HCT116 (cell line): ENCODE results near the gene FXYD2. TPM values are rescaled to one million over a fixed set of nuclear protein-coding genes. Genes with fewer than 3 reads are reported as not detected.

ENCODE experiments used
- ATAC-seq: fragments of 200-7000 bp; cut with Tn5 transposase; 2 replicates; pipeline ENCODE4 v1.9.1; 2020; ENCODE audit warnings: mild to moderate bottlenecking, moderate library complexity
- BruUV-seq: library from RNA; stranded (reverse); fragments of 400-500 nt; replicated peaks from 2 replicates; lab custom pipeline; 2021; lab: Mats Ljungman, UMichigan
- CTCF ChIA-PET: fragments of 300-600 bp; sonication (Branson Sonifier 250); formaldehyde crosslinking; loops from one replicate; lab custom pipeline; 2021; ENCODE audit warnings: antibody characterized with exemption; lab: Charles Lee
- POLR2A ChIA-PET: fragments of 300-600, 350-600 bp; sonication (Branson Sonifier 250); formaldehyde crosslinking; loops from one replicate; lab custom pipeline; 2021; ENCODE audit warnings: antibody characterized with exemption; lab: Charles Lee
- RAD21 ChIA-PET, 2 experiments: fragments of 300-600 bp; sonication (Branson Sonifier 250); formaldehyde crosslinking; loops; one replicate each; lab custom pipeline; 2023; ENCODE audit warnings: low total read pairs in 2 of 2; ENCODE audit not compliant: uncharacterized antibody in 2 of 2, unreplicated experiment in 2 of 2, low non-redundant PET in 1 of 2; lab: Charles Lee
- DNase-seq: peaks from one replicate; pipeline ENCODE4 v3.0.0-alpha.2; 2010; ENCODE audit warnings: low read depth, low spot score
- H2AFZ ChIP-seq: fragments of 200-600 bp; shearing (Covaris generic), sonication (generic); 2 replicates; pipeline ENCODE4 v1.6.1; 2017; ENCODE audit warnings: low read depth, mixed run types, mixed read lengths, antibody characterized with exemption, low read length; ENCODE audit not compliant: poor library complexity, severe bottlenecking
- H3K27ac ChIP-seq: 2 replicates; pipeline ENCODE4 v1.5.1; 2012; ENCODE audit warnings: low read depth, low read length
- H3K27me3 ChIP-seq: fragments of 200-600 bp; sonication (generic); 2 replicates; pipeline ENCODE4 v1.6.1; 2016; ENCODE audit warnings: mixed run types, low read length, mixed read lengths; ENCODE audit not compliant: insufficient read depth
- H3K36me3 ChIP-seq, 2 experiments: fragments of 200-500 bp in 1 of 2; fragments of 200-600 bp in 1 of 2; sonication (Bioruptor generic) in 1 of 2; sonication (generic) in 1 of 2; 2 replicates each; pipeline versions ENCODE4 v1.5.1 to v1.6.1; 2014 to 2016; ENCODE audit warnings: low read length in 2 of 2, inconsistent platforms in 1 of 2, mixed read lengths in 1 of 2, mixed run types in 1 of 2; ENCODE audit not compliant: insufficient read depth in 2 of 2, control insufficient read depth in 1 of 2
- H3K4me1 ChIP-seq, 2 experiments: fragments of 200-600 bp in 1 of 2; sonication (generic) in 1 of 2; 2 replicates each; pipeline versions ENCODE4 v1.5.1 to v1.6.1; 2012 to 2017; ENCODE audit warnings: low read length in 2 of 2, inconsistent platforms in 1 of 2, mild to moderate bottlenecking in 1 of 2, mixed read lengths in 1 of 2, mixed run types in 1 of 2, moderate library complexity in 1 of 2; ENCODE audit not compliant: insufficient read depth in 2 of 2, control insufficient read depth in 1 of 2
- H3K4me2 ChIP-seq: fragments of 200-600 bp; sonication (generic); 2 replicates; pipeline ENCODE4 v1.6.1; 2017; ENCODE audit warnings: mixed run types, low read length, mixed read lengths
- H3K4me3 ChIP-seq, 2 experiments: fragments of 200-600 bp in 1 of 2; sonication (generic) in 1 of 2; replicated peaks in 1 of 2; 2 replicates each; pipeline ENCODE4 v1.5.1; 2011 to 2016; ENCODE audit warnings: low read length in 2 of 2, control low read depth in 1 of 2, low read depth in 1 of 2, mild to moderate bottlenecking in 1 of 2, mixed read lengths in 1 of 2, mixed run types in 1 of 2
- H3K79me2 ChIP-seq: fragments of 200-600 bp; sonication (generic); 2 replicates; pipeline ENCODE4 v1.6.1; 2017; ENCODE audit warnings: mild to moderate bottlenecking, mixed run types, low read length, moderate library complexity, mixed read lengths; ENCODE audit not compliant: insufficient read depth
- H3K9ac ChIP-seq: fragments of 200-600 bp; sonication (generic); 2 replicates; pipeline ENCODE4 v1.6.1; 2016; ENCODE audit warnings: low read length, mixed read lengths
- H3K9me2 ChIP-seq: fragments of 200-600 bp; sonication (generic), shearing (Covaris generic); 2 replicates; pipeline ENCODE4 v1.6.1; 2017; ENCODE audit warnings: mixed run types, mild to moderate bottlenecking, moderate library complexity; ENCODE audit not compliant: insufficient read depth
- H3K9me3 ChIP-seq, 2 experiments: fragments of 200-500 bp in 1 of 2; fragments of 200-600 bp in 1 of 2; sonication (Bioruptor generic) in 1 of 2; sonication (generic) in 1 of 2; 2 replicates each; pipeline ENCODE4 v1.6.1; 2014 to 2017; ENCODE audit warnings: low read length in 2 of 2, mixed read lengths in 2 of 2, inconsistent platforms in 1 of 2, low read depth in 1 of 2, mild to moderate bottlenecking in 1 of 2, mixed run types in 1 of 2, moderate library complexity in 1 of 2; ENCODE audit not compliant: control insufficient read depth in 1 of 2, insufficient read depth in 1 of 2
- H4K20me1 ChIP-seq: fragments of 200-600 bp; sonication (generic), shearing (Covaris generic); 2 replicates; pipeline ENCODE4 v1.6.1; 2017; ENCODE audit warnings: mixed run types, mild to moderate bottlenecking, moderate library complexity; ENCODE audit not compliant: insufficient read depth
- CEBPB ChIP-seq: IDR thresholded peaks from 2 replicates; pipeline ENCODE4 v1.6.1; 2012; ENCODE audit warnings: low read depth
- EGR1 ChIP-seq: IDR thresholded peaks from 2 replicates; pipeline ENCODE4 v1.6.1; 2012; ENCODE audit warnings: low read depth
- ELF1 ChIP-seq: IDR thresholded peaks from 2 replicates; pipeline ENCODE4 v1.6.1; 2012; ENCODE audit warnings: low read depth, borderline replicate concordance
- EZH2 ChIP-seq: fragments of 200-600 bp; sonication (generic); IDR thresholded peaks from 2 replicates; pipeline ENCODE4 v1.6.1; 2017; ENCODE audit warnings: antibody characterized with exemption, mixed run types
- EZH2phosphoT487 ChIP-seq: fragments of 200-600 bp; IDR thresholded peaks from 2 replicates; pipeline ENCODE4 v1.6.1; 2018; ENCODE audit warnings: antibody characterized with exemption, borderline replicate concordance
- JUND ChIP-seq: IDR thresholded peaks from 2 replicates; pipeline ENCODE4 v1.6.1; 2012
- MAX ChIP-seq: IDR thresholded peaks from 2 replicates; pipeline ENCODE4 v1.6.1; 2012
- POLR2A ChIP-seq: IDR thresholded peaks from 2 replicates; pipeline ENCODE4 v1.7.0; 2011; ENCODE audit warnings: borderline replicate concordance; ENCODE audit not compliant: insufficient read depth, insufficient read length; ENCODE audit errors: extremely low read depth
- POLR2AphosphoS5 ChIP-seq: IDR thresholded peaks from 2 replicates; pipeline ENCODE4 v1.6.1; 2011; ENCODE audit warnings: mild to moderate bottlenecking, low read depth, low read length, moderate library complexity
- SIN3A ChIP-seq: IDR thresholded peaks from 2 replicates; pipeline ENCODE4 v1.6.1; 2012; ENCODE audit warnings: low read depth
- SP1 ChIP-seq: IDR thresholded peaks from 2 replicates; pipeline ENCODE4 v1.6.1; 2012; ENCODE audit warnings: low read depth
- SRF ChIP-seq: IDR thresholded peaks from 2 replicates; pipeline ENCODE4 v1.6.1; 2012; ENCODE audit warnings: low read depth
- YY1 ChIP-seq: IDR thresholded peaks from 2 replicates; pipeline ENCODE4 v1.6.1; 2011; ENCODE audit warnings: low read length, low read depth, moderate library complexity, mild to moderate bottlenecking; ENCODE audit not compliant: insufficient replicate concordance; ENCODE audit errors: extremely low read depth
- ZBTB33 ChIP-seq: IDR thresholded peaks from 2 replicates; pipeline ENCODE4 v1.6.1; 2011; ENCODE audit warnings: mild to moderate bottlenecking, low read length, moderate library complexity; ENCODE audit not compliant: insufficient replicate concordance; ENCODE audit errors: extremely low read depth
- ZFX ChIP-seq: fragments of 450-650 bp; IDR thresholded peaks from 2 replicates; pipeline ENCODE4 v1.6.1; 2017
- ZNF274 ChIP-seq: fragments of 200-500 bp; sonication (Bioruptor generic); IDR thresholded peaks from 2 replicates; pipeline ENCODE4 v1.6.1; 2014; ENCODE audit warnings: mild to moderate bottlenecking, low read depth, low read length, inconsistent platforms
- intact Hi-C: fragments of 100-400 bp; cut with micrococcal nuclease; formaldehyde crosslinking; loops from 2 replicates; pipeline ENCODE4 v1.10.0; 2022
- total RNA-seq: library from RNA; stranded (reverse); gene quantifications from one replicate; pipeline ENCODE4 v1.2.1, GENCODE V29; 2021; ENCODE audit not compliant: unreplicated experiment

FXYD2 gene
- total RNA-seq, 1 experiment from 2014 or later: 0.52 TPM

- Histone ChIP-seq H3K79me2 (no peaks in the 10 kb centered on the region), H3K9me3 (no peaks in the 10 kb centered on the region), H3K9ac (no peak overlapping the region), H3K27me3 (no peaks in the 10 kb centered on the region), H3K4me1 (0 out of 4 replicates have a peak, but pooled peaks cover 0 to 2% of the 10 kb centered on the region in 2 experiments), H3K4me3 (no peak overlapping the region), H3K36me3 (no peaks in the 10 kb centered on the region), H4K20me1 (no peaks in the 10 kb centered on the region), H3K4me2 (no peak overlapping the region), H3K27ac (no peak overlapping the region), H2AFZ (no peak overlapping the region), H3K9me2 (no peaks in the 10 kb centered on the region)
- POLR2A ChIA-PET: no interaction called here
- peak; percentile 78 for ATAC-seq
- no peak for DNase-seq
- no TSS peak for BruUV-seq
- RAD21 ChIA-PET: no interaction called here
- TF ChIP-seq ZNF274 (no peak), JUND (no peak)
- CTCF ChIA-PET: no interaction called here
- intact Hi-C loops: no loop called here
These were observed 36.8 kb upstream of the FXYD2 start for GRCh38 chr11:117861151-117862018.

- intact Hi-C loops: no loop called here
- Histone ChIP-seq H3K79me2 (no peaks in the 10 kb centered on the region), H2AFZ (no peak overlapping the region), H3K9me2 (no peaks in the 10 kb centered on the region), H3K27ac (no peak overlapping the region), H3K9me3 (no peaks in the 10 kb centered on the region), H3K9ac (no peak overlapping the region), H3K4me2 (no peak overlapping the region), H3K36me3 (no peaks in the 10 kb centered on the region), H3K4me1 (0 out of 4 replicates have a peak, but pooled peaks cover 0 to 2% of the 10 kb centered on the region in 2 experiments), H4K20me1 (no peaks in the 10 kb centered on the region), H3K27me3 (no peaks in the 10 kb centered on the region), H3K4me3 (no peak overlapping the region)
- BruUV-seq: no TSS peak
- DNase-seq: no peak
- ChIA-PET POLR2A (no interaction called here), CTCF (no interaction called here), RAD21 (no interaction called here)
- ATAC-seq: no peak
- TF ChIP-seq EGR1 (no peak), SRF (no peak), JUND (no peak), ZBTB33 (no peak), POLR2A (no peak), ZNF274 (no peak), CEBPB (no peak), ELF1 (no peak), POLR2AphosphoS5 (no peak), MAX (no peak), SP1 (no peak), YY1 (no peak), EZH2 (no peak), ZFX (no peak), SIN3A (no peak), EZH2phosphoT487 (no peak)
These were observed 35.6 kb upstream of the FXYD2 start for GRCh38 chr11:117860139-117860538.
